Astrocyte (in vitro differentiated cells and primary cell): ENCODE measurements around the gene NT5C1B.

Source experiments
- CTCF ChIP-seq: IDR thresholded peaks from 2 replicates; pipeline ENCODE4 v1.5.1; 2011; ENCODE audit warnings: low read depth, mild to moderate bottlenecking, inconsistent platforms, low read length, moderate library complexity; ENCODE audit not compliant: insufficient read depth
- EZH2 ChIP-seq: IDR thresholded peaks from 2 replicates; pipeline ENCODE4 v1.6.1; 2012; ENCODE audit warnings: mild to moderate bottlenecking, low read length, inconsistent platforms; ENCODE audit not compliant: insufficient read depth

GRCh38 chr2:18619091-18619490, 29.7 kb upstream of the NT5C1B start:
- TF ChIP-seq CTCF, result no peak
- no peak for TF ChIP-seq EZH2
